ENCODE results near the gene SLC25A11.

Gene SLC25A11

GRCh38 chr17:4939796-4940554, at the start of gene SLC25A11, which contains the start of gene RNF167:
SLC25A11 (minus strand) TSS chr17:4940046; CDS start chr17:4939910, 136 bp downstream.
RNF167 (plus strand) TSS chr17:4940268; CDS start chr17:4940910, 642 bp downstream.
- peak; percentile 68 for DNase-seq

- no peak for DNase-seq
These were observed 48.1 kb upstream of the SLC25A11 start for GRCh38 chr17:4987767-4988567.

GRCh38 chr17:4986951-4987766, 47.3 kb upstream of the SLC25A11 start, which contains the start of gene CAMTA2:
CAMTA2 (minus strand) TSS chr17:4987675; CDS start chr17:4986222, 1,453 bp downstream.
- DNase-seq = no peak

- no peak for DNase-seq
These were observed 46.6 kb upstream of the SLC25A11 start for GRCh38 chr17:4986403-4986802.

GRCh38 chr17:4982305-4982704, 42.5 kb upstream of the SLC25A11 start:
- DNase-seq = no peak

GRCh38 chr17:4980644-4981216, 40.9 kb upstream of the SLC25A11 start:
- DNase-seq = no peak

DNA sequence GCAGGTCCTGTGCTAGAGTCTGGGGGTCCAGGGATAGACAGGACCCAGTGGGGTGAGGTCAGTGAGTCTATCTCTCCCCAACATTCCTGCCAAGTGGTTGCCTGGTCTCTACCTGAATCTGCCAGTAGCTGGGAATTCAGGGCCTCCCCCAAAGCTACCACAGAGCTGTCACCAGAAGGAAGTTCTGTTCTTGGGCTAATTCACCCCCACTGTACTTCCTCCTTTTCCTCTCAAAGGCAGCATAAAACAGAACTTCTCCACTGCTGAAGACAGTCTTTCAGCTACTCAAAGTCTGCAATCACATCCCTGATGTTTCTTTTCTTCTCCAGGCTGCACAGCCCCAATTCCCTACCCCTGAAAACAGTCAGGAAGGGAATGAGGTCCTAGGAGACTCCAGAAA, 38.9 kb upstream of the SLC25A11 start:
- DNase-seq = no peak

DNA sequence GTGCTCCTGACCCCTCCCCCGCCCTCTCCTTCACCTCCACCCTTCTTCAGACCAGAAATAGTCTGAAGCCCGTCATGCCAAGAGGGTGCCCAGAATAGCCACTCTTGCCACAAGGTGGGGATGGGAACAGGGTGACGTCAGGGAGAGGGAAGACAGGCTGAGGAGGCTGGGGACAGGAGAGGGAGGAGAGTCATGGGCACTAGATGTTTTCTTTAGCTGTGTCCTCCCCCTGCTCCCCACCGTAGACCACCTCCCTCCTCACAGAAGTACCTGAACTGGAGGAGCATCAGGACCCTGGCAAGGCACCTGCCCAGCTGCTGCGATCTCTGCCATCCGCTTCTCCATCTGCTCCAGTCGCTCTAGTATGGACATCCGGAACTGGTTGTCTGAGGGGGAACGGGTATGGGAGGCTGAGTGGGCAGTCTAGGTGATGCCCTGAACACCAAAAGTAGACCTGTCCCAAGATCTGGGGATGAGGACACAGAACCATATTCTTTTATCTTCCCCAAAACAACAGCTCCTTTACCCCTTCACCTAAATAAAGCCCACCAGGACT, 34.3 kb upstream of the SLC25A11 start:
- no peak for DNase-seq

- DNase-seq = no peak
These were observed 33.6 kb upstream of the SLC25A11 start for GRCh38 chr17:4973256-4974114.

GRCh38 chr17:4972752-4973151, 32.9 kb upstream of the SLC25A11 start:
- no peak for DNase-seq

DNA sequence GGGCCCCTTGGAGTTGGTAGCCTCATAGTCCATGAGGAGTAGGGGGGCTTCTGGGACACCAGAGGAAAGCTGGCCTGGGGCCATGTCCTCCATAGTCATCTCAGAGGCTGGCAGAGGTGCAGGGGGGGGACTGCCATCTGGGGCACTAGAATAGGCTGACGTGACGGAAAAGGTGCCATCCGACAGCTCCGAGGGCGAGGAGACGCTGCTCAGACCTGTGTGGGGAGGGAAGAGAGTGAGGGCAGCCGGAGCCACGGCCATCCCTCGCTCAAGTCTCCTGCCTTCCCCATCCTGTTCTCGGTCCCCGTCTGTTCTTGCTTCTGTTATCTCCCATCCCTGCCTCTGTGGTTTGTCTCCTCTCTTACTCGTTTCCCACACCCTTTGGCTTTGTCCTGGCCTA, 32.5 kb upstream of the SLC25A11 start:
- DNase-seq = no peak

- DNase-seq = no peak
These were observed 32.0 kb upstream of the SLC25A11 start for GRCh38 chr17:4971826-4972225.

- no peak for DNase-seq
These were observed 30.4 kb upstream of the SLC25A11 start for GRCh38 chr17:4970273-4970672.

GRCh38 chr17:4969551-4970173, 29.8 kb upstream of the SLC25A11 start:
- no peak for DNase-seq

DNA sequence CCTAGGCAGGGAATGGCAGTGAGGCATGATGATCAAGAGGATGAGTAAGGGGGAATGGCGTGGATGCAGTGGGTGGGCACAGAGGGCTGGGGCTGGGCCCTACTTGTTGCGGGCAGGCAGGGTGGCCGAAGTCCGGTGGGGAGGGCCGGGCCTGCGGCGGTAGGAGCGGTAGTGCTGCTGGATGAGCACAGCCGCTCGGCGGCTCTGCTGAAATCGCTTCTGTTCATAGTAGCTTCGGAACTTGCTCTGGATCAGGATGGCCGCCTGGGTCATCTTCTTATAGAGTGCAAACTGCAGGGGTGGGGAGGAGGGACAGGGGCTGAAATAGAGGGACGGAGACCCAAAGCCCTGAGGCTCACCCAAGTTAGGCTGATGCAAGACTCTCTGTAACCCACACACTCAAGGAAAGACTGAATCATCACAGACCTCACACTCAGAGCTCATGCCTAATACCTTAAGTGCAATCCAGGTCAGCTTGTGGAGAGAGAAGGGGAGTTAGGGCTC, 29.3 kb upstream of the SLC25A11 start:
- no peak for DNase-seq

DNA sequence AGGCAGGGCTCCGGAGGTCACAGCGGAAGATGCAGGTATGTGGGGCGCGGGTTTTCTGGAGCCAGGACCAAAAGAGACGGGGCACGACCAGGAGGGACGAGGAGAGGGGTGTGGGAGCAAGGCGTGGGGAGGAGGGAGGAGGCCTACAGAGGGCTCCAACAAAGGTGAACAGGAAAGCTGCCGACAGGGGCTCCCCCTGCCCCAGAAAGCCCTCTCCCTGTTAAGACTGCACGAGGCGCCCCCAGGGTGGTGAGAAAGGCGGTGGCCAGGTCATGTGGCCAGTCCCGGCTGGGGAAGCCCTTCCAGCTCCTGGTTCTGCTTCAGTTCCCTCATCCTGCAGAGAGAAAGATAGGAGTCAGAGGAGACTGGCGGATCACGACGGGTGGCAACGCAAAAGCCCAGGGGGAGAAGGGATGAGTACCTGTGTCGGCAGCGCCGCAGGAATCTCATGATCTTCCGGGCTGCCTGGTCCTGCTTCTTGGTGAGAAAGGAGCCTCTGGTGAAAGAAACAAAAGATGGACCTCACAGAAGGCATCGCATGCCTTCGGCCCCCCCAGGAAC, 28.7 kb upstream of the SLC25A11 start:
- no peak for DNase-seq

DNA sequence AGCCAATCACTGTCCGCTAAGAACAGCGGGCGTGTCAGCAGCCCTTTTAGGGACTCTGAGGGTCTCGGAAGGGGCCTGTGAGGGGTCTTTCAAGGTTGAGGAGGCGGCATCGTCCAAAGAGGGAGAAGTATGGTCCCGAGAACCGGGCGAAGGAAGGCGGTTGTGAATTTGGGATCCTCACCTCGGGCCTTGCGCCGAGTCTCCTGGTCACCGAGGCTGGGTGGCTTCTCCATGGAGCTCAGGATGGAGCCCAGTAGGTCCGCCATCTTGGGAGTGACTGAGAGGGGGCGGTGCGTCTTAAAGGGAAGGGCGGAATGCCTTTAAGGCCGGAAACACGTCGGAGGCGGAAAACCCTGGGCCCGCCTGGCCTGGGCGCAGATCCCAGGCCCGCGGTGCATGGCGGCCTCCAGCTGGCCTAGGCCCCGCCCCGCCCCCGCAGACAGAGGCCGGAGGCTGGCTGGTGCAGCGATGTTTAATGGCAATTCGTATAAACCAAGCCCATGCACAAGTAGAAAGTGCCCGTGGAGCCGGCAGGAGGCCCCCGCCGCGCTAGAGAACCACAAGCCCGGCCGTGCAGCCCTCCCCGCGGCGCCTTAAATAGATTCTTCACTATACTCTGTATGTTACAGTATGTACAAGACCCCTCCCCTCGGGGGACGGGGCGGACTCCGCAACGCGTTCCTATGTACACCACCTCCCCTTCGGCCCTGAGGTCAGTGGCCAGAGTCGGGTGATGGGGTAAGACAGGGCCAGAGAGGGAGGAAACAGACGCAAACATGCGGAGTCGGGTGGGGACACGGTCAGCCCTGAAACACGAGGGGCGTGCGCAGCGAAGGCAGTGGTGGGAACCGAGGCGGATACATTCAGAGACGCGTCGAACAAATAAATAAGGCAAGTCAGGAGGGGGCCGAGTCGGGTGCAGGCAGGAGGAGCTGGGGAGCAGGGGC, 28.0 kb upstream of the SLC25A11 start, which contains the start of gene SPAG7:
SPAG7 (minus strand) TSS at position 279 of the 947 bp plus-strand sequence; CDS start at position 266, 13 bp downstream.
- peak; percentile 65 for DNase-seq

- DNase-seq = peak; percentile 95
These were observed 27.1 kb upstream of the SLC25A11 start for GRCh38 chr17:4966844-4967538.
